PFSK-1 (cell line): ENCODE data around the gene CGB5.

Source experiments
- FOXP2 ChIP-seq: optimal IDR thresholded peaks from 2 replicates; pipeline ENCODE3; 2011; ENCODE audit warnings: borderline replicate concordance, control low read depth, inconsistent platforms; ENCODE audit not compliant: insufficient read depth; ENCODE audit errors: extremely low read length, extremely low read depth
- POLR2AphosphoS5 ChIP-seq: IDR thresholded peaks from 2 replicates; pipeline ENCODE4 v1.6.1; 2012; ENCODE audit warnings: low read depth, mild to moderate bottlenecking, control low read depth, low read length, moderate library complexity
- REST ChIP-seq, 2 experiments: IDR thresholded peaks; 2 replicates each; pipeline versions ENCODE4 v1.6.1 to v1.8.0; 2011 to 2012; ENCODE audit warnings: low read depth in 2 of 2, low read length in 2 of 2, control low read depth in 1 of 2, inconsistent platforms in 1 of 2, mild to moderate bottlenecking in 1 of 2, moderate library complexity in 1 of 2; ENCODE audit not compliant: insufficient read depth in 1 of 2
- SIN3A ChIP-seq: IDR thresholded peaks from 2 replicates; pipeline ENCODE4 v1.6.1; 2012; ENCODE audit warnings: mild to moderate bottlenecking, low read length, moderate library complexity, borderline replicate concordance; ENCODE audit not compliant: insufficient read depth
- TAF1 ChIP-seq: IDR thresholded peaks from 2 replicates; pipeline ENCODE4 v1.6.1; 2012; ENCODE audit warnings: low read length, control low read depth, borderline replicate concordance; ENCODE audit not compliant: insufficient read depth

The CGB5 gene

GRCh38 chr19:49004964-49005614, 38.6 kb upstream of the CGB5 start:
- TF ChIP-seq TAF1: no peak
- no peak for TF ChIP-seq POLR2AphosphoS5
- no peak for TF ChIP-seq REST (IDR thresholded peaks at IDR 0.05; ENCODE audit: insufficient read depth in 1 of 2, low read depth in 2 of 2, low read length in 2 of 2)
- no peak for TF ChIP-seq SIN3A
- TF ChIP-seq FOXP2: no peak

- TF ChIP-seq SIN3A (no peak), REST (IDR thresholded peaks at IDR 0.05; ENCODE audit: insufficient read depth in 1 of 2, low read depth in 2 of 2, low read length in 2 of 2) (no peak), TAF1 (no peak), FOXP2 (no peak), POLR2AphosphoS5 (no peak)
These were observed 36.7 kb upstream of the CGB5 start for GRCh38 chr19:49006905-49007304.

GRCh38 chr19:49009828-49010227, 33.8 kb upstream of the CGB5 start:
- TF ChIP-seq REST (IDR thresholded peaks at IDR 0.05; ENCODE audit: insufficient read depth in 1 of 2, low read depth in 2 of 2, low read length in 2 of 2) (no peak), SIN3A (no peak), POLR2AphosphoS5 (no peak), FOXP2 (no peak), TAF1 (no peak)

GRCh38 chr19:49010453-49010852, 33.2 kb upstream of the CGB5 start:
- no peak for TF ChIP-seq SIN3A
- no peak for TF ChIP-seq REST (IDR thresholded peaks at IDR 0.05; ENCODE audit: insufficient read depth in 1 of 2, low read depth in 2 of 2, low read length in 2 of 2)
- no peak for TF ChIP-seq POLR2AphosphoS5
- no peak for TF ChIP-seq TAF1
- TF ChIP-seq FOXP2: no peak

- TF ChIP-seq TAF1: no peak
- no peak for TF ChIP-seq REST (IDR thresholded peaks at IDR 0.05; ENCODE audit: insufficient read depth in 1 of 2, low read depth in 2 of 2, low read length in 2 of 2)
- TF ChIP-seq POLR2AphosphoS5: no peak
- no peak for TF ChIP-seq SIN3A
- no peak for TF ChIP-seq FOXP2
These were observed 32.5 kb upstream of the CGB5 start for GRCh38 chr19:49011194-49011593.
